HG02885 (cell line): ENCODE measurements around the gene DIDO1.
"Not testable (repeated sequence)": the region's sequence is repeated elsewhere in the genome, so short reads cannot be mapped to it uniquely, and the experiment has no call there.

ENCODE experiments used
- ATAC-seq: cut with Tn5 transposase; IDR thresholded peaks from one replicate; pipeline ENCODE4 v1.9.1; 2021; ENCODE audit warnings: mild to moderate bottlenecking; ENCODE audit not compliant: unreplicated experiment, poor library complexity

DIDO1 gene

GRCh38 chr20:62882426-62882825 lies 43.9 kb downstream of the DIDO1 start:
- ATAC-seq, result no peak

DNA sequence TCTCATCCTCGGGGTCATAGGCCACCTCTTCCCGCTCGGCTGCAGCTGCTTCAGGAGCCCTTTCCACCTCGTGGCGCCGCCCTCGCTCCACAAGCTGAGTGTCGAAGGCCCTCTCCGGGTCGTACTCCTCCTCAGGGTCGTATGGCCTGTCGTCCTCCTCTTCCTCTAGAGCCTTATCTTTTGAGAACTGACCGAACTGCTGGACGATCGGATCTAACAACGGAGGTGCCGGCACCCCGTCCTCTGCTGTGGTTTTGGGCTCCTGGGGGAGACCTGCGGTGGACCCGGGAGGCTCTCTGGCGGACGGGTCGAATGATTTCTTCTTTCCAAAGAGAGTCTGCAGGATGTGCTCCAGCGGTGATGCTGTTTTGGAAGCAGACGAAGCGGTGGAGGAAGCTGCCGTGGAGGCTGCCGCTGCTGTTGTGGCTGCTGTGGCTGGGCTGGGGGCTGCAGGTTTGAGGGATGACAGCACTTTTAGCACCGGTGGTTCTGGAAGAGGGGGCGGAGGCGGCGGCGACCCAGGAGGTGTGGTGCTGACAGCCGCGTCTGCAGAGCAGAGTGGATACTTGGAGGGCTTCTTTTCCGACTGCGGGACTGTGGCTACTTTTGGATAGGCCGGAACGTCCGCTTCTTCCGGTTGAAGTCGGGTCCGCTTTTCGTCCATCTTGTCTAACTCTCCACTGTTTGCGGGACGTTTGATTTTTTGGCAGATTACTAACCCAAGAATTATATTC lies 44.5 kb downstream of the DIDO1 start:
- no peak for ATAC-seq

DNA sequence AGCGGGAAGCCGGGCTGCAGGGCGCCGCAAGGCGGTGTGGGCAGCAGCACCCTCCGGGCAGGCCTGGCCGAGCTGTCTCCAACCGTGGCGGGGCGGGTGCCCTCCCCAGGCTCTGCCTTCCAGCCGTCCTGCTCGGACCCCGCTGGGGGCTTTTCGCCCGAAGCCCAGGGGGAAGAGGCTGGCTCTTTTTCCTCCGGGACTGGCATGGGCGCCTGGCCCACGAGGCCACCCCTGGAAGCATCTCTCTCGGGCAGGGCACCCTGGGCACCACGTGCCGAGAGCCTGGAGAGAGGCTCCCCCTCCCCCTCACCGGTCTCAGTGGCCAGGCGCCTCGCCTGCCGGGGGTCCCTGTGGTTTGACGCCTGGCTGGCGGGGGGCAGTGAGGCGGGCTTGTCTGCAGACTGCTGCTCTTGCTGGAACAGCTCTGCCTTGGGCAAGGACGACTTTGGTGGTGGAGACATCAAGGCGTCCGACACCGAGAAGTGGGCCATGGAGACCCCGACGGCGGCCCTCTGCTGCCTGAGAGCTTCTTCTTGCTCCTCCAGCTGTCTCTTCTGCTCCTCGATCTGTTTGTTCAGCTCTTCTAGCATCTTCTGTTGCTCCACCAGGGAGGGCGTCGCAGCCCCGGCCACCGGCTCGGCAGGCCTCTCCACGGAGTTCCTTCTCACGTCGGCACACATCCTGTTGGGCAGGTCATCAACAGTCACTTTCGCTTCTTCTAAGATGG lies 45.2 kb downstream of the DIDO1 start:
- no peak for ATAC-seq

- no peak for ATAC-seq
Measured at GRCh38 chr20:62880147-62880934, 46.0 kb downstream of the DIDO1 start.

GRCh38 chr20:62879275-62880146 lies 46.8 kb downstream of the DIDO1 start:
- no peak for ATAC-seq

DNA sequence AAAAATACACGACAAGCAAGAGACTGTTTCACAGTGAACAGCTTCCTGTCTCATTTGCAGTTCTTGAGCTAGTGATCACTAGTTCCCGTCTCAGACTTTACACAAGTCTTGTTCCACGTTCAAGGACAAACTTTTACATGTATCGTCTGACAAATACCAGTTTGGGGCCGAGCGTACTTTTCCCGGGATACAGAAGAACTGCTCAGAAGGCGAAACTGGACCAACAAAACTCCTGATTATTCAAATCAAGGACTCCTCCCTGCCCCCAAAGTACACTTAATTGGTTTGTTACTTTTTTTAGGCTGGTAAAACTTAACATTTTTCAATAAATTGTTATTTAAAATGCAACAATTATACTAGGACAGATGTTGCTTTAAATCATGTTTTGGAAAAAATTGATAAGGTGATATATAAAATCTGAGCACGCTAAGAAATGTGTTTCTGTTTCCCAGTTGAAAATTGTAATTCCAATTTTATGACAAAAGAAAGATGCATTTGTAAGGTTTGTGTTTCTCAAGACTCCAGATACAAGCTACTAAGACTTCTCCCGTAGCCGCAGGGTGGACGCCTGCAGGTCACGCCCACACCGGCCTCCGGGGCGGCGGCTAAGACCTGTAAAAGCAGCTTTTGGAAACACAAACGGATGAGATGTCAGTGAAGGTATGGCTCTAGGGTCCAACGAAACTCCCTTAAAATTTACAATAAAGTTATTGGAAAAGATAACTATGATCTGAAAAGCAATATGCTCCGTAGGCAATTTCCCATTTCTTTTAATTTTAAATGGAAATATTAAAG lies 47.9 kb downstream of the DIDO1 start:
- no peak for ATAC-seq

DNA sequence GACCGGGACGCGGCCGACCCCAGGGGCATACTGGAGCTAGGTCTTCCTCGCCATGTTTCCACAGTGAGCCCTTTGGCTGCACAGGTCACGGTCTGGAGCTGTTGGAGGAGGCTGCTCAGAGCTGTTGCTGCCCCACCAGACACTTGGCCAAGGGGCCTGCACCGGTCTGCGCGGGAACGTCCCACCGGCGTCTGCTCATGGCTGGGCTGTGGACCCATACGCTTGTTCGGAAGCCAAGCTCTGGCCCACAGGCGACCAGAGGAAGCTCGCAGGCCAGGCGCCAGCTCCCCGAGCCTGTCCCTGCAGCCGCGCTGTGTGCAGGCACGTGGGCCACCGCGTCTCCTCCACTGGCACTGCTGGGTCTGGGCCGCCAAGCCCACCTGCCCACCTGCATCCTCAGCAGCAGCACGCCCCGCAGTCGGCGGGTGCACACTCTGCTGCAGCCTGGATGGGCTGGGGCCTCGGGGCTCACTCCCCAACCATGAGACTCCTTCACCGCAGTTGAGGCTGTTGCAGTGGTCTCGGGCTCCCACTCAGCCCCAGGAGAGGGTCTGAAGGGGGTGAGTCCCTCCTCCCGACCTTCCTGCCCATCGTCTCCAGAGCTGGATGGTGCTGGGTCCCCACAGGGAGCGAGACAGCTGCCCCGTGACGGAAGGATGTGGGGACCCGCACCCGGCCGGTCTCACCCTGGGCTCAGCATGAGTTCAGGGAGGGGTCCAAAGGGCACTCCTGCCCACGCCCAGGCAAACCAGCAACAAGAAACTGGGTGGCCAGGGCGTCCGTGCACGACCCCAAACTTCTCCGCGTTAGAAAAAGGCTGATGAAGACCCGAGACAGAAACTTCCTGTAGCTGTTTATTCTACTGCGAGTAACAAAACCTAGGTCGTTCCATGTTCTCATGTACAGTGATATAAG lies 49.1 kb downstream of the DIDO1 start:
- no peak for ATAC-seq

- no peak for ATAC-seq
Measured at GRCh38 chr20:62876501-62876901, 49.8 kb downstream of the DIDO1 start.

DNA sequence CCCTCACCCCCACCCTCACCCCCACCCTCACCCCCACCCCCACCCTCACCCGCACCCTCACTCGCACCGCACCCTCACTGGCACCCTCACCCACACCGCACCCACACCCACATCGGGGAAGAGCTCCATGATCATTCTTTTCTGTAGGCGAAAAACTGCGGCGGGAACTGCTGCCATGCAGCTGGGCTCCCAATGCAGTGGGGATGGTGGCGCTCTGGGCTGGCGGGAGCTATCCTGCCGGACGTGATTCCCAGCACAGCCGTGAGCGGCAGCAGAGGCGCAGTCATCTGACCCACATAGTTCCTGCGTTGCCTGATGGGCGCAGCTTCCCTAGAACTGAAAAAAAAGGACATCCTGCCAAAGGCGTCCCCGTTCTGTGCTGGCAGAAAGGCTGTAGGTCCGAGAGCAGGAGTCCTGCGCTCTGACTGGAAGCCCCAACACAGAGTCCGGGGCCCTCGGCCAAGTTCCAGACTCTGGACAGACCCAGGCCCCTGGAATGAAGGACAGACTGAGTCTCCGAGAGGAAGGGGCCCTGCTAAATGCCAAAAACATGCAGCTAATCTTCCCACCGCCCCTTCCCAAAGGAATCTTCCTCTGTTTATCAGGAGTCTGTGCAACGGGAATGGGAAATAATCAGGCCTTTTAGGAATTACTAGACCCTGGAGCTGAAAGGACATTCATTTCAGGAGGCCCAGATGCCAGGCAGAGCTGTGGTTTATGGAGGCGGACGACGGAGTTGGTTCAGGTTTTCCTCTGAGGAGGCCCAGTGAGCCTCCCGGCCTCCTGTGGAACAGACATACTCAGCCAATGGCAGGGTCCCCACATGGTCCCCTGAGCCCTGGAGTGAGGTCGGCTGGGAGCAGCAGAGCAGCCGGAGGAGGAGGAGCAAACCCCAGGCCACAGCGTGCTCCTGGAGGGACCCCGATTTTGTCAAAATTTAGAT lies 50.6 kb downstream of the DIDO1 start:
- ATAC-seq, result no peak

DNA sequence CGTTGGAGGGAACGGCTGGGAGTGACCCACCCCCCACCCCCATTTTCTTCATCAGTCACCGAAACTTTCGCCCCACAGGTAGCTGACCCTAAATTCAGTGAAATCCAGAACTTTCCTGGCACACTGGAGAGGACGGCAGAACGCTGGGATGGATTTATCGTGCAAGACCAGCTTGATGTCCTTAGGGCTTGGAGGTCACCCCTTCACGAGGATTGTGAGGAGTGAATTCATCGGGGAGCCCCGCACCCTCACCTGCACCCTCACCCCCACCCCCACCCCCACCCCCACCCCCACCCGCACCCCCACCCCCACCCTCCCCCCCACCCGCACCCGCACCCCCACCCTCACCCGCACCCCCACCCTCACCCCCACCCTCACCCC lies 51.4 kb downstream of the DIDO1 start:
- ATAC-seq, result no peak

DNA sequence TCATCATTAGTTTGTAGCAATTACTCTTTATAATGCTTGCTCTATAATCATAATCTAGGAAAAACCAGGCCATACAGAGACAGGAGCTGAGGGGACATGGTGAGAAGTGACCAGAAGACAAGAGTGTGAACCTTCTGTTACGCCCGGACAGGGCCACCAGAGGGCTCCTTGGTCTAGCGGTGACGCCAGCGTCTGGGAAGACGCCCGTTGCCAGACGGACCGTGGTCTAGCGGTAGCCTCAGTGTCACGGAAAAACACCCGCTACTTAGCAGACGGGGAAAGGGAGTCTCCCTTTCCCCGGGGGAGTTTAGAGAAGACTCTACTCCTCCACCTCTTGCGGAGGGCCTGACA lies 52.6 kb downstream of the DIDO1 start:
- not testable (repeated sequence) for ATAC-seq

- no peak for ATAC-seq
Measured at GRCh38 chr20:62873280-62873679, 53.0 kb downstream of the DIDO1 start.

DNA sequence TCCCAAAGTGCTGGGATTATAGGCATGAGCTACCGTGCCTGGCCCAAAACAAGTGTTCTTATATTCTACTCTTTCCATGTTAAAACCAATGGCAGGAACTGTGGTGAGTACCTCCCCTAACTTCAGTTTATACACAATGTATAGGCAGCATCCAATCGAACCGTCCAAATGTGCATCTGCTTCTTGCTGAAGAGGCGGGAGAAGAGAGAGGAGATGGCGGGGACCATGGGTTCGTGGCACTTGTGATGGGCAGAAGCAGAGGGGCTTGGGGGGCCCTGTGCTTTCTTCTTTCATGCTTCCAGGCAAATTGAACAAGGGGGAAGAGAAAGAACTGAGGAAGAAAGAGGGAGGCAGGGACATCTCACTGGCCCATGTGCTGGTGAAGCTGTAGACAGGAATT lies 53.4 kb downstream of the DIDO1 start:
- ATAC-seq, result no peak

GRCh38 chr20:62872184-62872847 lies 54.0 kb downstream of the DIDO1 start:
- no peak for ATAC-seq

- ATAC-seq, result no peak
Measured at GRCh38 chr20:62864207-62864606, 62.1 kb downstream of the DIDO1 start.

DNA sequence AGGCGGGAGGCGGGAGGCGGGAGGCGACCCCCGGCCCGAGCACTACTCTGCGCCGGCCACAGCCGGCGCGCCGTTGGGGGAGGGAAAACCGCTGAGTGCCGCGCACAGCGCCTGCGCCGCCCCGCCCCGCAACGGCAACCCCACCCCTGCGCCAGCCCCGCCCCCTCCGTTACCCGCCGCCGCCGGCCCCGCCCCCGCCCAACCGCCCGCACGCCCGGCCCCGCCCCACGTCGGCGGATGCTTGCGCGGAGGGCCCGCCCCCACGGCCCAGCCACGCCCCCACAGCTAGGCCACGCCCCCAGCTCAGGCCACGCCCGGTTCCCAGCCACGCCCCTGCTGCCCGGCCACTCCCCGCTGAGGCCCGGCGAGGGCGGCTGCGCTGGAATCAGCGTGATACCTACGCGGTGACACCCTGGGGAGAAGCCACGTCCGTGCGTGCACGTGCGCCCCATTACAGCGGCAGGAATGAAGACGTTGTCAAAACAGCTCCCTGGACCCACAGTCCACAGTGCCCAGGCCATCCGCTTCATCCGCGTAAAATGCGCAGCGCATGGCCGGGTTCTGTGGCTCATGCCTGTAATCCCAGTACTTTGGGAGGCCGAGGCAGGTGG lies 64.5 kb downstream of the DIDO1 start, which contains the start of gene TCFL5:
Gene TCFL5, minus strand, starts transcription at position 97 of the 611 bp plus-strand sequence. CDS start 152 bp downstream, outside the sequence.
- ATAC-seq, result peak; percentile 70
